ENCODE results near the gene POTEH.
"Not testable (repeated sequence)": the region's sequence is repeated elsewhere in the genome, so short reads cannot be mapped to it uniquely, and the experiment has no call there.

The POTEH gene

DNA sequence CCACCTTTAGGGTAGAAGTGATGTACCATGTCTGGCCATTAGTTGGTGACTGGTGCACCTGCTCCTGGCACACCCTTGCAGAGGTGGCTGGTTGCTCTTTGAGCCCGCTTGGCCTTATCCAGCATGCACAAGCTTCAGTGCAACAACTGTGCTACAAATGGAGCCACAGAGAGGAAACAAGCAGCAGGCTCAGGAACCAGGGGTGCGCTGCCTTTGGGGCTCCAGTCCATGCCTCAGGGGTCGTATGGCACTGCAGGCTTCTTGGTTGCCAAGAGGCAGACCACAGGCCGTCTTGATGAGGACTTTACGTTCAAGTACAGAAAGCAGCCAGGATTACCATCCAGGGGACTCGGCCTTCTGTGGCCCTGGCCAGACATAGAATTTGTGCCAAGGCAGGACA is 44.6 kb downstream of the POTEH start:
- not testable (repeated sequence) for DNase-seq (ENCODE audit: low read depth in 2 of 2)

DNA sequence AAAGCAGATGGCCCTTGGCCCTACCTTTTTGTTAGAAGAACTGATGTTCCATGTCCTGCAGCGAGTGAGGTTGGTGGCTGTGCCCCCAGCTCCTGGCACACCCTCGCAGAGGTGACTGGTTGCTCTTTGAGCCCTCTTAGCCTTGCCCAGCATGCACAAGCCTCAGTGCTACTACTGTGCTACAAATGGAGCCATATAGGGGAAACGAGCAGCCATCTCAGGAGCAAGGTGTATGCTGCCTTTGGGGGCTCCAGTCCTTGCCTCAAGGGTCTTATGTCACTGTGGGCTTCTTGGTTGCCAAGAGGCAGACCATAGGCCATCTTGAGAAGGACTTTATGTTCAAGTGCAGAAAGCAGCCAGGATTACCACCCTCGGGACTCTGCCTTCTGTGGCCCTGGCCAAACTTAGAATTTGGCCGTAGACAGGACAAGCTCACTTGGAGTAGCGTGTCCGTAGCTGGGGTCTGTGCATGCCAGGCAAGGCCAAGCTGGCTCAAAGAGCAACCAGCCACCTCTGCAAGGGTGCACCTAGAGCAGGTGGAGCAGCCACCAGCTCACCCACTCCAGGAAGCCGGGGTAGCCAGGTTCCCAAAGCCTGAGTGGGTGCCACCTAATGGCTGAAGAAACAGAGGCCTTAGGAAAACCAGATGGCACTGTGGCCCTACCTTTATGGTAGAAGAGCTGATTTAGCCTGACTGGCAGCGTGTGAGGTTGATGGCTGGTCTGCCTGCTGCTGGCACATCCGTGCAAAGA is 48.5 kb downstream of the POTEH start:
- not testable (repeated sequence) for DNase-seq (ENCODE audit: low read depth in 2 of 2)

DNA sequence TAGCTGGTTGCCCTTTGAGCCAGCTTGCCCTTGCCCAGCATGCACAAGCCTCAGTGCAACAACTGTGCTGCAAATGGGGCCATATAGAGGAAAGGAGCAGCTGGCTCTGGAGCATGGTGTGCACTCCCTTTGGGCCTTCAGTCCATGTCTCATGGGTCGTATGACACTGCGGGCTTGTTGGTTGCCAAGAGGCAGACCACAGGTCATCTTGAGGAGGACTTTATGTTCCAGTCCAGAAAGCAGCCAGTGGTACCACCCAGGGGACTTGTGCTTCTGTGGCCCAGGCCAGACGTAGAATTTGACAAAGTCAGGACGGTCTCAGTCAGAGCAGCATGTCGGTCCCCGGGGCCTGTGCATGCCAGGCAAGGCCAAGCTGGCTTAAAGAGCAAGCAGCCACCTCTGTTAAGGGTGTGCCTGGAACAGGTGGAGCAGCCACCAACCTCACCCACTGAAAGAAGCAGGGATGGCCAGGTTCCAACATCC is 49.1 kb downstream of the POTEH start:
- DNase-seq (ENCODE audit: low read depth in 2 of 2) = not testable (repeated sequence)

DNA sequence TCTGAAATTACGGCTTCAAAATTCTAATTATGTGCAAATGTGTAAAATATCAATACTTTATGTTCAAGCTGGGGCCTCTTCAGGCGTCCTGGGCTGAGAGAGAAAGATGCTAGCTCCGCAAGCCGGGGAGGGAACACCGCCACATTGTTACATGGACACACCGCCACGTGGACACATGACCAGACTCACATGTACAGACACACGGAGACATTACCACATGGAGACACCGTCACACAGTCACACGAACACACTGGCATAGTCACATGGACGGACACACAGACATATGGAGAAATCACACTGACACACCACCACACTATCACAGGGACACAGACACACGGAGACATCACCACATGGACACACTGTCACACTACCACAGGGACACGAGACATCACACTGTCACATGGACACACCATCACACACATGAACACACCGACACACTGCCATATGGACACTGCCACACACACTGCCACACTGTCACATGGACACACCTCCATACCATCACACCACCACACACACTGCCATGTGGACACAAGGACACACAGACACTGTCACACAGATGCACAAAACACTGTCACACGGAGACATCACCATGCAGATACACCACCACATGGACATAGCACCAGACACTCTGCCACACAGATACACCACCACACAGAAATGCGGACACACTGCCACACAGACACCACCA is 58.0 kb downstream of the POTEH start:
- DNase-seq (ENCODE audit: low read depth in 2 of 2) = not testable (repeated sequence)

DNA sequence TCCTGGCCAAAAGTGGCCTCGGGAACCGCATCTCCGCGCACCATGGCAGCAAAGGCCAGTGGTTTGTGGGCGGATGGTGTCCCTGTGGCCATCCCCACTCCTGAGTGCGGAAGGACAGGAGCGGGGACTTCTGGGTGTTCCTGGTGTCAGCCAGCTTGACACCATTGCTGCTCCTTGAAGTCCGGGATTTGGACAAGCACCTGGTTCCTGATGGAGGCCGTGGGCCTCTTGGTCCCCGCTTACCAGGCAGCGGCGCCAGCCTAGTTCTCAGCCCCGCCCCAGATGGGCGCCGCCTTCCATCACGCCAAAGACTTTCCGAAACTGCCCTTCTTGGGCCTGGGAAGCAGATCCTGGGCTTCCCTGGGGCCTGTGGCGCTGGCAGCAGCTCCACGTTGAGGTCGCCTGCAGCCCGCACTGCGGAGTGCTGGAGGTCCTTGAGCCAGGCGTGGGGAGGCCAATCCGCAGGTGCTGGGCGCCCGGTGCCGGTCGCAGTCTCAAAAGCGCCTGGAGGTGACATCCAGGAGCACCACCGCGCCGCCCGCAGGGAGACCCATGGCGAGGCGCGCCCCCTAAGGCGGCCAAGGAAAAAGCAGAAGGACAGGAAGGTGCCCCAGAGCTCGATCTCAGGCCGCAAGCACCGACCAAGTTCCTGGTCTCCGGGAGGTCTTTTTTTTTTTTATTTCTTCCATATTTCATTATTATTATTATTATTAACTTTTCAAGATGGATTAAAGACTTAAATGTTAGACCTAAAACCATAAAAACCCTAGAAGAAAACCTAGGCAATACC is 59.5 kb downstream of the POTEH start:
- DNase-seq (ENCODE audit: low read depth in 2 of 2) = not testable (repeated sequence)

DNA sequence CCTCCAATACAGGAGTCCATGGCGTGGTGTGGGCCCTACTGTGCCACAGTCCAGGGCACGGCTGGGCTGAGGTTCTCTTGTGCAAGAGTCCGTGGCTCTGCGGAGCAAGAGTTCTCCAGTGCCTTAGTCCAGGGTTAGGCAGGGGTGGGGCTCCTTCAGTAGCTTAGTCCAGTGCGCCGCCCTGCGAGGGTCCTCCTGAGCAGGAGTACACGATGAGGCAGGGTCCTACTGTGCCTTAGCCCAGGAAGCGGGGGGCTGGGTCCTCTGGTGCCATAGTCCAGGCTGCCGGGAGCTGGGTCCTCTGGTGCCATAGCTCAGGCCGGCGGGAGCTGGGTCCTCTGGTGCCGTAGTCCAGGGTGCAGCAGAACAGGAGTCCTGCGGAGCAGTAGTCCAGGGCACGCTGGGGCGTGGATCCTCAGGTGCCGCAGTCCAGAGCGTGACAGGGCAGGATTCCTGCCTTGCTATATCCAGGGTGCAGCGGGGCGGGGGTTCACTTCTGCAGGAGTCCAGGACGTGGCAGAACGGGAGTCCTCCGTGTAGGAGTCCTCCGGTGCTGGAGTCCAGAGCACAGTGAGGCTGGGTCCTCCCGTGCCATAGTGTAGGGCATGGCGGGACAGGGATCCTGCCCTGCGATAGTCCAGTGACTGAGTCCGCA is 69.7 kb downstream of the POTEH start:
- DNase-seq (ENCODE audit: low read depth in 2 of 2) = not testable (repeated sequence)

DNA sequence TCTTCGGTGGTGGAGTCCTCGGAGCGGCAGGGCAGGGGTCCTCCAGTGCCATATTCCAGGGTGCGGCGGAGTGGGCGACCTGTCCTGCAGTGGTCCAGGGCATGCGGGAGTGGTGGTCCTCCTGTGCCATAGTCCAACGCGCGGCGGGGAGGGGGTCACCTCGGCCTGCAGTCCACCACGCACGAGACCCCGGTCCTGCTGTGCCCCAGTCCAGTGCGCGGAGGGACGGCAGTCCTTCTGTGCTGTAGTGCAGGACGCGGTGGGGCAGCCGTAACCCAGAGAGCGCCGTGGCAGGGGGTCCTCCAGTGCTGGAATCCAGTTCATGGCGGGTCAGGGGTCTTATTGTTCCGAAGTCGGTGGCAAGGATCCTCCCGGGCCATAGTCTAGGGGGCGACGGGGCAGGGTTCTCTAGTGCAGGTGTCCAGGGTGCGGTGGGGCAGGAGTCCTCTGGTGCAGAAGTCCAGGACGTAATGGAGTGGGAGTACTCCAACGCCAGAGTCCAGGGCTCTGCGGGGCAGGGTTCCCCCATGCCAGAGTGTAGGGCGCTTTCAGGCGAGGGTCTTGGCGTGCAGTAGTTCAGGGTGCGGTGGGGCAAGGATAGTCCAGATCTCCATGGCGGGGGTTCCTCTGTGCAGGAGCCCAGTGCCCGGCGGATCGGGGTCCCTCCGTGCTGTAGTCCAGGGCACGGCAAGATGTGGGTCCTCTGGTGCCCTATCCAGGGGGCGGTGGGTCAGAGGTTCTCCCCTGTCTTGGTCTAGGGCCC is 70.7 kb downstream of the POTEH start:
- not testable (repeated sequence) for DNase-seq (ENCODE audit: low read depth in 2 of 2)

DNA sequence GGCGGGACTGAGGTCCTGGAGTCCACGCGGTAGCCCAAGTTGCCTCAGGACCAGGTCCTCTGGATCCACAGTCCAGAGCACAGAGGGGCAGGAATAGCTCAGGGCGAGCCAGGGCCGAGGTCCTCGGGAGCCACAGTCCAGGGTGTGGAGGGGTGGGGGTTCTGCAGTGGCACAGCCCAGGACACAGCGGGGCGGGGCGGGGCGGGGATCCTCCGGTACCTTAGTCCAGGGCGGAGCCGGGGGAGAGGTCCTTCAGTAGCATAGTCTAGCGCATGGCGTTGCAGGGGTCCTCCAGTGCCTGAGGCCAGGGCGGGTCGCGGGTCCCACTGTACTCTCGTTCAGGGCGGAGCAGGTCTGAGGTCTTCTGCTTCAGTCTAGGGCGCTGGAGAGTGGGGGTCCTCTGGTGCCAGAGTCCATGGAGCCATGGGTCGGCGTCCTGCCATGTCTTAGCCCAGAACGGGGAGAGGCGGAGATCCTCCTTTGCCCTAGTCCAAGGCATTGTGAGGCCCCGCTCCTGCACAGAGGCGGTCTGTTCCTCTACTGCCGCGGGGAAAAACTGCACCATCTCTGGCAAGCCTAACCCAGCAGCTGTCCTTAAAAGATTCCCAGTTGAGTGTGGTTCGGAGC is 71.4 kb downstream of the POTEH start:
- DNase-seq (ENCODE audit: low read depth in 2 of 2) = not testable (repeated sequence)

DNA sequence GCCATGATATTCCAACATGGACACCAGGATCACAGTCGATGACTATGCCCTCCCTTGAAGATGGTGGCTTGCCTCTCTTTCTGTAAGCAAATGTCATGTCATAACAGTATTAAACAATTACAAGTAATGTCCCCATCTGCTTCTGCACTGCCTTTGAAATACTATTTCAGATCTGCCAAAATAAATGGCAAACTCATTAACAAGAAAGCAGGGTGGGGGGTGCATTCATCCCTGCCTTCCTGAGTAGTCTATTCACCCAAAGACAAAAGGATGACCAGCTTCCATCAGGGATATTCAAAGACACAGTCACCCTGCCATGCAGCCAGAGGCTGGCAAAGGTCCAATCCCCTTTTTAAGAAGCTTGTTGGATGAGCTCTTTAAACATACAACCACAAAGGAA is 73.7 kb downstream of the POTEH start:
- DNase-seq (ENCODE audit: low read depth in 2 of 2) = not testable (repeated sequence)

All from stimulated activated CD4-positive, alpha-beta T cell treated with anti-CD3 and anti-CD28 coated beads, Interleukin-1b, Interleukin-23, amount 100 ng/mL, for 1 hour (primary cell).